Measurements from ENCODE around the gene DNAAF8.
"Not testable (repeated sequence)": the region's sequence is repeated elsewhere in the genome, so short reads cannot be mapped to it uniquely, and the experiment has no call there.

The DNAAF8 gene

DNA sequence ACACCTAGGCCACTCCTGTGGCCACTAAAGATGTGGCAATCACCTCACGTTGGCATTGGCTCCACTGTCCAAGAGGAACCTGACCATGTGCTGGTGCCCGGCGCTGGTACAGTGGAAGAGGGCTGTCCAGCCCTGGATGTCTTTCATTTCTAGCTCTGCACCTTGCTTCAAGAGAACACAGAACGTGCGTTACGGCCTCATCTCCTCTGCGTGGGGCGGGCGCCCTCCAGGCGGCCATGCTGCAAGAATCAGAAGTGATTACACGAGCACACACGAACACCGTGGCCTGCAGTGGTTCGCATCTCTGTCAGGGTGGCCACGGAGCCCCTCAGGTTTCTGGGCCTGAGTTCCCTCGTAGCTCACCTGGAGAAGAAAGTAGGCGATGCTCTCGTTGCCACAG lies 7.7 kb upstream of the DNAAF8 start:
- DNase-seq = no peak

GRCh38 chr16:4728676-4729075 lies 5.7 kb upstream of the DNAAF8 start:
- DNase-seq = no peak

DNA sequence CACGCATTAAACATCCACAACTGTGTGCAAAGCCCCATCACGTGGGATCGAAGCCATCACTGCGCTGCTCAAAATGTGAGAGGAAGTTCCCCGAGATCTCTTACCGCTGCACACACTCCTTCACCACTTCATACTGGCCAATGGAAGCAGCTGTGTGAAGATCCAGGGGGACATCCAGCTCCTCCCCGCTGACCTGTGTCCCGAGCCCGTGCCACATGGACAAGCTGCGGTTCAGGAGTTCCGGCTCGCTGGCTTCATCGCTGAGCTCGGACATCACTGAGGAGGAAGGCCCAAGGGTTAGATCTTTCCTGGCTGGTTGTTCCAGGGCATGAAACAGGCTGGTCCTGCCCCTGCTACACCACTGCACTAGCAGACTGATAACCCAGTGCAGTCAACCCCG lies 4.5 kb upstream of the DNAAF8 start:
- DNase-seq = no peak

DNA sequence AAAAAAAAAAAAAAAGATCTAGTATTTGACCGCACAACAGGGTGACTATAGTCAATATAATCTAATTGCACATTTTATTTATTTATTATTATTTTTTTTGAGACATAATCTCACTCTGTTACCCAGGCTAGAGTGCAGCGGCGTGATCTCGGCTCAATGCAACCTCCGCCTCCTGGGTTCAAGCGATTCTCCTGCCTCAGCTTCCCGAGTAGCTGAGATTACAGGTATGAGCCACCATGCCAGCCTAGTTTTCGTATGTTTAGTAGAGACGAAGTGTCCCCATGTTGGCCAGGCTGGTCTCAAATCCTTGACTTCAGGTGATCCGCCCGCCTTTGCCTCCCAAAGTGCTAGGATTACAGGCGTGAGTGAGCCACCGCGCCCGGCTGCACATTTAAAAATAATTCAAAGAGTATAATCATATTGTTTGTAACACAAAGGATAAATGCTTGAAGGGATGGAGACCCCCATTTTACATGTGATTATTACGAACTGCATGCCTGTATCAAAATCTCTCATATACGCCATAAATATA lies 1.1 kb upstream of the DNAAF8 start:
- no peak for DNase-seq

DNA sequence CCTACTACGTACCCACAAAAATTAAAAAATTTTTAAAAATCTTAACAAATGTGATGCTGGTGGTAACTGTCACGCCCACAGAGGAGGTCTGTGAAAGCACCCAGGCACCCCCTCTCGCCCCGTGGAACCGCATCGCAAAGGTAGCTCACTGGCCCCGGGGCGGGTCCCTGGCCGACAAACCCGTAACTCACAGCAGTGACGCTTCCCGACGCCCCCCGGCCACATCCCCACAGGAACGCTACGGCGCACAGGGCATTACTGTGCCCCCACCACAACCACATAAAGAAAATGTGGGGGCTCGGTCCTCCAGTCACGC lies 632 bp upstream of the DNAAF8 start:
- DNase-seq = no peak

DNA sequence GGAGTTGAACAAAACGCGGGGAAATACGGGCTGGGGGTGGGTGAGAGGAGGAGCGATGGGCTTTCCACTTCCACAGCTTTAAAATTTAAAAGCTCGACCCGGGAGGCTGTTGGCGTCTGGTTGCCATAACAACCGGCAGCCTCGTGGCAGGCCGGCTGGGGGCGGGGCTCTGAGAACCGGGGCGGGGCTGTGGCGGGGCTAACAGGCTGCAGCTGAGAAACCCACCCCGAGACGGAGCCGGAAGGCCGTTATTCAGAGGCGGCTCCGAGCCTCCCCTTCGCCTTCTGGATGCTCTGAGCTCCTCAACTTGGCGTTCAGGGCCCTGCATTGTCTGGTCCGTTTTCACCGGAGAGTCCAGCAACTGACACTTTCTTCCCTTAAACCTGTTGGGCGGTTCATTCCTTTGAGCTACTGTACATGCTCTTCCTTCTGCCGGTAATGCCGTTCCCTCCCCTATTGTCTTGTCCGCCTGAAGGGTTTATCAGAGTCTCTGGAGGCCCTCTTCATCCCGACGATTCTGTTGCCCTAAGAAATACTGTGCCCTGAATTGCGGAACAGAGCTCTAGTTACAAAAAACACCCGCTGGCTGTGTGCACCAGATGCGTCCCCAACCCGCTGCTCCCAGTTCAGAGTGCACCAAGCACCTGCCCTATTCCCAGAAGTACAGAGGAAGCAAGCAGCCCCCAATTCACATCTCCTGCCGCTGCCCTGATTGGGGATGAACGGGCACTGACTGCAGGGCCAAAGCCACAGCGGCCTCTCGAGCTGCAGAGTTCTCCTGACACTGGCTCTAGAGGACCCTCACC lies 596 bp downstream of the DNAAF8 start:
- peak; percentile 67 for DNase-seq

DNA sequence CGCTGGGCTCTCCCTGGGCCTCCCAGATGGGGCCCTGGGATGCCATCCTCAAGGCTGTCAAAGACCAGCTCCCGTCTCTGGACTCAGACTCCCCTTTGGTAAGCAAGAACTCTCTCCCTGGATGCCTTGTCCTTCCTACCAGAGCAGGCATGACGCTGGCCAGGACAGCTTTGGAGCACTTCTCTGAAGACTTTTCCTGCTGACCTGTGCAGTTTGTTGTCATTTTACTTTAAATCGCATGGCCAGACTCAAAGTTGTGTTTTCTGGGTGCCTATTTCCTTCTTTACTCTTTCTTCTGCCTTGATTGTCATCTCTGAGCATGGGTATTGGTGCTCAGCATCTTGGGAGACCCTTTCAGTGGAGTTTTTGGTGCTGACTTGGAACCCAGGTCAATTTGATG lies 2.2 kb downstream of the DNAAF8 start:
- no peak for DNase-seq

DNA sequence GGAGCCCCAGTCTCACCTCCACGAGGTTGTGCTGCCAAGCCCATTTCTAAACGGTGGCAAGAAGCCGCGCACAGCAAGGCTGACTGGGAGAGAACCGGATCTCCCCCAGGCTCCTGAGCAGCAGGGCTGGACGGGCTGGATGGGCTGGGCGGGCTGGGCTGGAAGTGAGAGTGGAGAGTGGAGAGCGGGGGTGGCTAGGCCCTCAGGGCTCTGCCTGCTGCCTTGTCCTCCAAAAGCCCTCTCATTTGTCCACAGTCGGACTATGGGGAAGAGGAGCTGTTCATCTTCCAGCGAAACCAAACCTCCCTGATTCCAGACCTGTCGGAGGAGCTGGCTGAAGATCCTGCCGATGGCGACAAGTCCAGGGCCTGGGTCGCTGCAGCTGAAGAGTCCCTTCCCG lies 3.2 kb downstream of the DNAAF8 start:
- no peak for DNase-seq

DNA sequence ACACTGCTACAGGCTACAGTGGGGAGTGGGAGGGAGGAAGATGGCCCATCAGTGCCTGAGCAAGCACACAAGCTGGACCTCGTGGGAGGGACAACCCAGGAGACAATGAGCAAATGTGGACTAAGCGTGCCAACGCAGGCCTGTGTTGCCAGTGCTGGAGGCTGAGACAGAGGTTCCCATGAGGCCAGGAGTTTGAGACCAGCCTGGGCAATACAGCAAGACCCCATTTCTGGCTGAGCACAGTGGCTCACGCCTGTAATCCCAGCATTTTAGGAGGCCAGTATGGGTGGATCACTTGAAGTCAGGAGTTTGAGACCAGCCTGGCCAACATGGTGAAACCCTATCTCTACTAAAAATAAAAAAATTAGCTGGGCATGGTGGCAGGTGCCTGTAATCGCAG lies 4.0 kb downstream of the DNAAF8 start:
- DNase-seq = not testable (repeated sequence)

GRCh38 chr16:4743226-4743878 lies 9.0 kb downstream of the DNAAF8 start:
- no peak for DNase-seq

GRCh38 chr16:4744555-4745273 lies 10.4 kb downstream of the DNAAF8 start:
- no peak for DNase-seq

DNA sequence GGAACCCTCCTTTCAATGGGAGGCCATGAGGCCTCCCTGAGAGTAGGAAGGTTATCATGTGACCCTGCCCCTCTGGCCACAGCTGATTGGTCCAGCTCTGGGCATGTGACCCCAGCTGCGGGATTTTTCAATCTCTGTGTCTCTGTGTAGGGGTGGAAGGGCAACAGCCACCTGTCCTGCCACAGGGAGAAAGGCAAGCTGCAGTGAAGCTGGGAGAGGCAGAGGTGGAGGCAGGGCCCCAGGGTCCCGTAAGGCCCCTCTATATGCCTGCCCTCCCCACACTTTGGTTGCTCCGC lies 10.9 kb downstream of the DNAAF8 start:
- DNase-seq = no peak

GRCh38 chr16:4746215-4746614 lies 11.9 kb downstream of the DNAAF8 start:
- no peak for DNase-seq

GRCh38 chr16:4746991-4747574 lies 12.7 kb downstream of the DNAAF8 start:
- no peak for DNase-seq

DNA sequence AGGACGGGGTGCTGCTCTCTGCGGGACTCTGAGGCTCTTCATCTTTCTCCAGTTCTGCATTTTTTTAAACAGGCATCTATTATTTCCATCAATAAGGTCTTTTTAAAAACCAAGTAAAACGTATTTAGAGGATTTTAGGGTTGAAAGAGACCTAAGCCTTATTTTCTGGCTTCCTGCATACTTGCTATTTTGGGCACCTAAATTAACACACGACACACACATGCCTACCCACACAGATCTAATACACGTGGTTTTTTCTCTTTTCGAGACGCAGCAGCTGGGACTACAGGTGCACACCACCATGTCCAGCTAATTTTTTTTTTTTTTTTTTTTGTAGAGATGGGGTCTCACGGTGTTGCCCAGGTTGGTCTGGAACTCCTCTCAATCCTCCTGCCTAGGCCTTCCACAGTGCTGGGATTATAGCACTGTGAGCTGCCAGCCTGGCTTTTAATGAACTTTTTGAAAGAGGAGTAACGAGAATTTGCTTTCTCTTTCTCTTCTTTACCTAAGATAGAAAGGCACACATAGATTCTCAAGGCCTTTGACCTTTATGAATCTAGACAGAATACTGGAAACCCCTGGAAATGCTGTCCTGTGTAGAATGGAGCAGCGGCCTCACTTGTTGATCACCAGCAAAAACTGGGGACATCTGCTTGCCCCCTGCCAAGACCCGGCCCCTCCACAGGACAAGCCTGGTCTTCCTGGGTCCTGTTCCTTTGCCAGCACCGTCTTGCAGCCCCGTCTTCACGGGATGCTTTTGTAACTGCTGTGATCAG lies 13.8 kb downstream of the DNAAF8 start:
- DNase-seq = no peak

DNA sequence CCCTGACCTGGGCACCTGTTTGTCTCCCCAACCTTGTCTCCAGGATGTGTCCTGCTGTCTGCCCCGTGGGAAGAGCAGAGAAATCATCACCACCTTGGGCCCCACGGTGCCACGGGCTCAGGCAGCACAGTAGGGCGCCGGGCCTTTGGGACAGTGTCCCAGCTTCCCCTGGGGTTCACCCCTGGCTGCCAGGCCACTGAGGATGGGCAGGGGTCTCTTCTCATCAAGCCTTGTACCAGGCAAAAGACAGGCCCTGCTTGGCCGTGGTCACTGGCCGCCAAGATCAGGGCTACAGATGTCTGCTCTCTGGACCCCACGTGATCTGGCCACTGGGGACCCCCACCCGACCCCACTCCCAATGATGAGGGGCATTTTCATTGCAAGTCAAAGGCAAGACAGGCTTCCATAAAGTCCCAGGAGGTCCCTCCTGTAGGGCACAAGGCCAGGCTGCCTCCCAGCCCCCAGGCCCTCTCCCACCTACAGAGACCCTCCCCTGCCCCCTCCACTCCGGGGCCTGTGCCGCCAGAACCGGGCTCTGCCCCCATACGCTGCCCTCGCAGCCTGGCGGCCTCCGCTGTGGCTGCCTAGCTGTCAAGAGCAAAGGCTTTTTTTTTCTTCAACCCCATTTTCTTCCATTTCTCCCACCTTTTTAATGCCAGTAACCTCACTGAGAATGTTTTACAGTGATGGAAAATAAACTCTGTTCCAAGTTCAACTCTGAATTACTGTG lies 14.5 kb downstream of the DNAAF8 start:
- no peak for DNase-seq

- DNase-seq = no peak
These were observed 15.4 kb downstream of the DNAAF8 start for GRCh38 chr16:4749700-4750257.

DNA sequence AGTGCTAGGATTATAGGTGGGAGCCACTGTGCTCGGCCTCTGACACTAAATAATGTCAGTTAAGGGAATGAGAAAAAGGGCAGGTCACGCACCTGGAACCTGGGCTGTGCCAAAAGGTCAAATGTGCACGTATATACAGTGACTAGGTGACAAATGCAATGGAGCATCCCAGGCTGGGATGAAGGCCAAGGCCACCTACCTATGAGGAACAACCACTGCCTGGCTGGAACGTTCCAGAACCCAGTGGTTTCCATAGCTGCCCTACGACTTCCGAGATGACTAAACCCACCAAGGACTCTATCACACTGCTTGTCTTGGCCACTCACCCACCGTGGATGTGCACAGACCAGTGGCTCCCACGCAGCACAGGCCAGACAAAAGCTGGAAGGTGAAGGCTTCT lies 16.6 kb downstream of the DNAAF8 start:
- DNase-seq = no peak

DNA sequence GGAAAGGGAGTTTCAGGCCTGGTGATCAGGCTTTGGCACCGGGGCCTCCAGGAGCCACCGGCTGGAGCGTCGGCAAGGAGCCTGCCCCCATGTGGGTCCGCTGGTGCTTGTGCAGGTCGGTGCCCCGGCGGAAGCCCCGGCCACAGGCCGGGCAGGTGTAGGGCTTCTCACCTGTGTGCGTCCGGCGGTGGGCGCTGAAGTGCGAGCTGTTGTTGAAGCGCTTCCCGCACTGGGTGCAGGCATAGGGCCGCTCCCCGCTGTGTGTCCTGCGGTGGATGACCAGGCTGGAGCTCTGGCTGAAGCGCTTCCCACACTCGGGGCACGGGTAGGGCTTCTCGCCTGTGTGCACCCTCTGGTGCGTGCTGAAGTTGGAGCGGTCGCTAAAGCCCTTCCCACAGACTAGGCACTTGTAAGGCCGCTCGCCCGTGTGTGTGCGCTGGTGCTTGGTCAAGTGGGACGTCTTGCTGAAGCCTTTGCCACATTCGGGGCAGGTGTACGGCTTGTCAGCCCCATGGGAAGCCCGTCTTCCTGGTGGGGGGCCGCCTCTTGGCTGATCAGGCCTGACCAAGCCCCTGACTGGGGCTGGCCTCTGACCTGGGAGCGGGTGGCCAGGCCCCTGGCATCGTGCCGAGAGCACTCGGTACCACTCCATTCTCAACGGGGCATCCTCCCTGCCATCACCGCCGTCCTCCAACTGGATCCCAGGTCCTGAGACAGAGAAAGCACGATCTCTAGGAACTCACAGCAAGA lies 18.2 kb downstream of the DNAAF8 start:
- DNase-seq = no peak

DNA sequence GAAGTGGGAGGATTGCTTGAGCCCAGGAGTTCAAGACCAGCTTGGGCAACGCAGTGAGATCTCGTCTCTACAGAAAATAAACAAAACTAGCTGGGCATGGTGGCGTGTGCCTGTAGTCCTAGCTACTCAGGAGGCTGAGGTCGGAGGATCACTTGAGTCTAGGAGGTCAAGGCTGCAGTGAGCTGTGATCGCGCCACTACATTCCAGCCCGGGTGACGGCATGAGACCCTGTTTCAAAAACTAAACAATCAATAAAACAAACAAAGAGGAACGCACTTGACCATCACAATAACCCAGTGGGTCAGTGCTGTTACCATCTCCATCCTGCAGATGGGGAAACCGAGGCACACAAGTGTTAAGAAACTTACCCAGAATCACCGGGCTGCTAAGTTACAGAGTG lies 18.9 kb downstream of the DNAAF8 start:
- DNase-seq = no peak

DNA sequence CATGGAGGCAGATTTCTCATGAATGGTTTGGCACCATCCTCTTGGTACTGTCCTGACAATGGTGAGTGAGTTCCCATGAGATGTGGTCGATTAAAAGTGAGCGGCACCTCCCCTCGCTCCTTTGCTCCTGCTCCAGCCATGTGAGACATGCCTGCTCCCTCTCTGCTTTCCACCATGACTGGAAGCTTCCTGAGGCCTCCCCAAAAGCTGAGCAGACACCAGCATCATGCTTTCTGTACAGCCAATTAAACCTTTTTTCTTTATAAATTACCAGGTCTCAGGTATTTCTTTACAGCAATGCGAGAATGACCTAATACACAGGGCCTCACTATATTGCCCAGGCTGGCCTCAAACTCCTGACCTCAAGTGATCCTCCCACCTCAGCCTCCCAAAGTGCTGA lies 20.5 kb downstream of the DNAAF8 start:
- no peak for DNase-seq
